Measurements from ENCODE around the gene JPT1. TPM values are rescaled to one million over a fixed set of nuclear protein-coding genes. Genes with fewer than 3 reads are reported as not detected.

Gene JPT1
- total RNA-seq, 1 experiment from 2014 or later = 210 TPM

GRCh38 chr17:75194879-75195278 lies 40.6 kb upstream of the JPT1 start:
- H3K27me3 ChIP-seq (replicated peaks; ENCODE audit: control insufficient read depth, insufficient read depth, low read length) = no peaks in the 10 kb centered on the region
- POLR2A ChIA-PET = no interaction called here
- Mint-ChIP-seq H3K27ac (ENCODE audit: unreplicated experiment) (no peak overlapping the region), H3K4me1 (ENCODE audit: low read depth, unreplicated experiment) (peaks cover 4% of the 10 kb centered on the region), H3K9me3 (ENCODE audit: unreplicated experiment) (no peaks in the 10 kb centered on the region), H3K27me3 (ENCODE audit: insufficient read depth, unreplicated experiment) (no peaks in the 10 kb centered on the region), H3K36me3 (ENCODE audit: insufficient read depth, unreplicated experiment) (no peaks in the 10 kb centered on the region), H3K4me3 (ENCODE audit: unreplicated experiment) (no peak overlapping the region)
- no peak overlapping the region for H3K4me3 ChIP-seq (ENCODE audit: low read depth, low read length)
- CTCF ChIA-PET = no interaction called here
- BruUV-seq (replicated peaks) = no TSS peak
- DNase-seq = no peak
- H3K36me3 ChIP-seq (ENCODE audit: control insufficient read depth, insufficient read depth, low read length) = no peaks in the 10 kb centered on the region
- intact Hi-C loops (cut with micrococcal nuclease; ENCODE audit: unreplicated experiment) = no loop called here
- TF ChIP-seq CTCF (IDR thresholded peaks at IDR 0.05; ENCODE audit: insufficient read depth in 1 of 2, low read depth in 1 of 2, low read length in 1 of 2, severe bottlenecking in 1 of 2, unreplicated experiment in 1 of 2) = no peak
- H3K9me3 ChIP-seq = no peaks in the 10 kb centered on the region
- H3K4me1 ChIP-seq = no peaks in the 10 kb centered on the region

GRCh38 chr17:75191584-75191983 lies 37.3 kb upstream of the JPT1 start:
- POLR2A ChIA-PET = interaction anchor here (0.5 to 0.6 kb wide), 2 partner anchors 9 to 152 kb away, joined by 3 to 5 read pairs; partner anchors contain the start of gene SUMO2
- intact Hi-C loops (cut with micrococcal nuclease; ENCODE audit: unreplicated experiment) = no loop called here
- CTCF ChIA-PET = interaction anchor here (0.9 kb wide), 1 partner anchor 65 kb away, joined by 4 read pairs; no protein-coding TSS in a partner anchor
- Mint-ChIP-seq H3K27ac (ENCODE audit: unreplicated experiment) (no peak overlapping the region), H3K27me3 (ENCODE audit: insufficient read depth, unreplicated experiment) (no peaks in the 10 kb centered on the region), H3K36me3 (ENCODE audit: insufficient read depth, unreplicated experiment) (no peaks in the 10 kb centered on the region), H3K4me3 (ENCODE audit: unreplicated experiment) (no peak overlapping the region), H3K4me1 (ENCODE audit: low read depth, unreplicated experiment) (peaks cover 4% of the 10 kb centered on the region), H3K9me3 (ENCODE audit: unreplicated experiment) (no peaks in the 10 kb centered on the region)
- TF ChIP-seq CTCF (IDR thresholded peaks at IDR 0.05; ENCODE audit: insufficient read depth in 1 of 2, low read depth in 1 of 2, low read length in 1 of 2, severe bottlenecking in 1 of 2, unreplicated experiment in 1 of 2) = no peak
- H3K27me3 ChIP-seq (replicated peaks; ENCODE audit: control insufficient read depth, insufficient read depth, low read length) = no peaks in the 10 kb centered on the region
- DNase-seq = peak in 1 of 2 experiments; percentile 22
- H3K4me3 ChIP-seq (ENCODE audit: low read depth, low read length) = no peak overlapping the region
- H3K36me3 ChIP-seq (ENCODE audit: control insufficient read depth, insufficient read depth, low read length) = no peaks in the 10 kb centered on the region
- no peaks in the 10 kb centered on the region for H3K9me3 ChIP-seq
- no TSS peak for BruUV-seq (replicated peaks)
- no peaks in the 10 kb centered on the region for H3K4me1 ChIP-seq

DNA sequence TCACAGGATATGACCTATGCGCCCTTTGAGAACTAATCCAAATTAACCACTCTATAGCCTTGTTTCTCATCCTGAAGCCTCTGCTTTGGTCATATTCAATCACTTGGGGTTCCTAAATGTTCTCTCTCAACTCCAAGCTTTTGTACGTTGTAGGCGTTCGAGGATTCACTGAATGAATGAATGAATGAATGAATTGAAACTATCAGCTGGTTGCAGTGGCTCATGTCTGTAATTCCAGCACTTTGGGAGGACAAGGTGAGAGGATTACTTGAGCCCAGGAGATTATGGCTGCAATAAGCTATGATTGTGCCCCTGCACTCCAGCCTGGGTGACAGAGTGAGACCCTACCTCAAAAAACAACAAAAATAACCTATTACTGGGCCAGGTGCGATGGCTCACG lies 34.3 kb upstream of the JPT1 start:
- POLR2A ChIA-PET = no interaction called here
- CTCF ChIA-PET = interaction anchor here (1.4 kb wide), 1 partner anchor 13 kb away, joined by 7 read pairs; no protein-coding TSS in a partner anchor
- Histone ChIP-seq H3K9me3 (no peaks in the 10 kb centered on the region), H3K4me3 (ENCODE audit: low read depth, low read length) (no peak overlapping the region), H3K4me1 (peaks cover 3% of the 10 kb centered on the region), H3K27me3 (replicated peaks; ENCODE audit: control insufficient read depth, insufficient read depth, low read length) (no peaks in the 10 kb centered on the region), H3K36me3 (ENCODE audit: control insufficient read depth, insufficient read depth, low read length) (no peaks in the 10 kb centered on the region)
- peaks cover 11% of the 10 kb centered on the region for H3K4me1 Mint-ChIP-seq (ENCODE audit: low read depth, unreplicated experiment)
- DNase-seq = no peak
- H3K4me3 Mint-ChIP-seq (ENCODE audit: unreplicated experiment) = no peak overlapping the region
- intact Hi-C loops (cut with micrococcal nuclease; ENCODE audit: unreplicated experiment) = no loop called here
- BruUV-seq (replicated peaks) = no TSS peak
- no peaks in the 10 kb centered on the region for H3K27me3 Mint-ChIP-seq (ENCODE audit: insufficient read depth, unreplicated experiment)
- H3K9me3 Mint-ChIP-seq (ENCODE audit: unreplicated experiment) = no peaks in the 10 kb centered on the region
- TF ChIP-seq CTCF (IDR thresholded peaks at IDR 0.05; ENCODE audit: insufficient read depth in 1 of 2, low read depth in 1 of 2, low read length in 1 of 2, severe bottlenecking in 1 of 2, unreplicated experiment in 1 of 2) = no peak
- no peak overlapping the region for H3K27ac Mint-ChIP-seq (ENCODE audit: unreplicated experiment)
- H3K36me3 Mint-ChIP-seq (ENCODE audit: insufficient read depth, unreplicated experiment) = peaks cover 2% of the 10 kb centered on the region

Measured in Caco-2 (cell line).